Right lobe of liver (tissue), 6 donors: Measurements from ENCODE around the gene LZTR1. TPM values are rescaled to one million over a fixed set of nuclear protein-coding genes. Genes with fewer than 3 reads are reported as not detected.
A peak's percentile ranks its signal among the peaks of the same experiment; 100 is the strongest.

Experiments
- ATAC-seq, 4 donors: fragments of 200-7000 bp; cut with Tn5 transposase; one replicate each; pipeline ENCODE4 v1.9.1; 2020; ENCODE audit warnings: mild to moderate bottlenecking in 4 of 4, moderate library complexity in 4 of 4
- DNase-seq, 3 donors: peaks; one replicate each; pipeline ENCODE4 v3.0.0-alpha.2; 2020
- H3K27ac ChIP-seq, 3 donors: fragments of 200-600 bp; one replicate each; pipeline ENCODE4 v1.8.0; 2022
- H3K27me3 ChIP-seq, 2 donors: fragments of 200-600 bp; one replicate each; pipeline ENCODE4 v1.8.0; 2022
- H3K36me3 ChIP-seq, 4 donors: fragments of 200-600 bp; sonication (generic) in 1 of 4; one replicate each; pipeline versions ENCODE4 v1.5.1 to v1.8.0; 2017 to 2022; ENCODE audit warnings: control low read depth in 1 of 4
- H3K4me1 ChIP-seq, 4 donors: fragments of 200-600 bp; sonication (generic) in 1 of 4; one replicate each; pipeline versions ENCODE4 v1.5.1 to v1.8.0; 2017 to 2022; ENCODE audit warnings: control low read depth in 1 of 4
- H3K4me3 ChIP-seq, 3 donors: fragments of 200-600 bp; one replicate each; pipeline ENCODE4 v1.8.0; 2022
- H3K9me3 ChIP-seq, 4 donors: fragments of 200-600 bp; sonication (generic) in 1 of 4; one replicate each; pipeline versions ENCODE4 v1.5.1 to v1.8.0; 2017 to 2022; ENCODE audit warnings: control low read depth in 1 of 4
- POLR2A ChIP-seq: fragments of 450-650 bp; IDR thresholded peaks from one replicate; pipeline ENCODE4 v1.6.1; 2017; ENCODE audit warnings: antibody characterized with exemption, mild to moderate bottlenecking
- WGBS: methylation state at CpG from one replicate; pipeline ENCODE4 v1.1.6; 2018; ENCODE audit warnings: low coverage, low lambda C conversion rate; ENCODE audit not compliant: insufficient coverage; ENCODE audit errors: missing lambda C conversion rate; 5-methylcytosine and 5-hydroxymethylcytosine counted together
- intact Hi-C, 2 donors: fragments of 100-400 bp; cut with DNase I; formaldehyde crosslinking; loops; one replicate each; pipeline versions ENCODE4 v1.11.2 to v1.14.1; 2022
- total RNA-seq, 6 experiments: library from RNA; depleted of rRNA in 2 of 6; stranded (reverse); fragments of >200 nt in 2 of 6; fragmentation: NEBNext Ultra II Directional in 3 of 6; extraction: Animal tissue kit (Norgen Biotek cat#: 25700) in 3 of 6; gene quantifications; one replicate each; pipeline versions ENCODE4 v1.1.0 to v1.2.4, GENCODE V29; 2016 to 2023
- TF ChIP-seq, protein P1 (sequence below), 4 donors: fragments of 200-600 bp in 3 of 4; fragments of 450-650 bp in 1 of 4; IDR thresholded peaks; one replicate each; pipeline versions ENCODE4 v1.5.1 to v1.8.0; 2016 to 2022; ENCODE audit warnings: antibody characterized with exemption in 4 of 4, mild to moderate bottlenecking in 2 of 4
- donor health status: DM: no; HTN: yes; CAD: no.
- donor health status: DM: no; HTN: no; CAD: no.
- donor health status: DM: no; HTN: no; CAD: no.
- donor health status: DM: no; HTN: yes; CAD: no.
- donor health status: DM: no; HTN: yes; CAD: no.

Gene LZTR1
- total RNA-seq, 6 experiments from 2014 or later = 22.7 to 33.3 (median 27.0) TPM

DNA sequence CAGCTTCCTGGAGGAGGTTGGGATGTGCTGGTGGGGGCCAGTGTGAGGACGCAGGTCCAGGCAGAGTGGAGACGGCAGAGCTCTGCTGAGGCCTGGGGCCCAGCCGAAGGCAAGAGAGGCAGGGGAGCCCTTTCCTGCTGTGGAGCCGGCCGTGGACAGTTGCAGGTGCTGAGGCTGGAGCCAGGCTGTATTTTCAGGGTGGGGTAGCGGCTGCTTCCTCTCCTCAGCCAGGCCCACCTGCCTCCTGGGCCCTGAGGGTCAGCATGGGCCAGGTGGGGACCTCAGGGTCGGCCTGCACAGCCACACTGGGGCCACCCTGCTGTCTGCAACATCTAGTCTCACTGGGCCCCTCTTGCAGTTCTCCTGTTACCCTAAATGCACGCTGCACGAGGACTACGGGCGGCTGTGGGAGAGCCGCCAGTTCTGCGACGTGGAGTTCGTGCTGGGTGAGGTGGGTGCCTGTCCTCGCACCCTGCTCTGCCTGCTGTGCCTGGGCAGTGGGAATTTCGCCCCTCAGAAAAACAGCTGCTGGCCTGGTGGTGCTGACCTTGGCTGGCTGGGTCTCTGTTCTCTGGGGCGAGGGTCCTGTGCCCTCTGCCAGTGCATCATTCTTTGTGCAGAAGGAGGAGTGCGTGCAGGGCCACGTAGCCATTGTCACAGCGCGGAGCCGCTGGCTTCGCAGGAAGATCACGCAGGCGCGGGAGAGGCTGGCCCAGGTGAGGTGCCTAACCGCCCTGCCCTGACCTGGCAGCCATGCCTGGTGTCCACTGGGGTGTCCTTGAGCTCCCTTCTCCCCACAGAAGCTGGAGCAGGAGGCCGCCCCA, 11.4 kb downstream of the LZTR1 start:
- Histone ChIP-seq H3K27ac (no peak overlapping the region), H3K9me3 (no peaks in the 10 kb centered on the region), H3K4me1 (no peaks in the 10 kb centered on the region), H3K27me3 (no peaks in the 10 kb centered on the region), H3K4me3 (no peak overlapping the region), H3K36me3 (peaks cover 0 to 25% (median 6%) of the 10 kb centered on the region in 4 donors)
- no peak for DNase-seq
- no CpG with 5 or more reads among the region's 29 CpGs for WGBS
- intact Hi-C loops = loop anchor here in 1 of 2 donors (10.0 kb wide), 1 partner anchor 49 kb away; no protein-coding TSS in a partner anchor
- ATAC-seq = no peak
- no peak for TF ChIP-seq POLR2A
- TF ChIP-seq, protein P1, sequence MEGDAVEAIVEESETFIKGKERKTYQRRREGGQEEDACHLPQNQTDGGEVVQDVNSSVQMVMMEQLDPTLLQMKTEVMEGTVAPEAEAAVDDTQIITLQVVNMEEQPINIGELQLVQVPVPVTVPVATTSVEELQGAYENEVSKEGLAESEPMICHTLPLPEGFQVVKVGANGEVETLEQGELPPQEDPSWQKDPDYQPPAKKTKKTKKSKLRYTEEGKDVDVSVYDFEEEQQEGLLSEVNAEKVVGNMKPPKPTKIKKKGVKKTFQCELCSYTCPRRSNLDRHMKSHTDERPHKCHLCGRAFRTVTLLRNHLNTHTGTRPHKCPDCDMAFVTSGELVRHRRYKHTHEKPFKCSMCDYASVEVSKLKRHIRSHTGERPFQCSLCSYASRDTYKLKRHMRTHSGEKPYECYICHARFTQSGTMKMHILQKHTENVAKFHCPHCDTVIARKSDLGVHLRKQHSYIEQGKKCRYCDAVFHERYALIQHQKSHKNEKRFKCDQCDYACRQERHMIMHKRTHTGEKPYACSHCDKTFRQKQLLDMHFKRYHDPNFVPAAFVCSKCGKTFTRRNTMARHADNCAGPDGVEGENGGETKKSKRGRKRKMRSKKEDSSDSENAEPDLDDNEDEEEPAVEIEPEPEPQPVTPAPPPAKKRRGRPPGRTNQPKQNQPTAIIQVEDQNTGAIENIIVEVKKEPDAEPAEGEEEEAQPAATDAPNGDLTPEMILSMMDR (IDR thresholded peaks at IDR 0.05) = no peak

DNA sequence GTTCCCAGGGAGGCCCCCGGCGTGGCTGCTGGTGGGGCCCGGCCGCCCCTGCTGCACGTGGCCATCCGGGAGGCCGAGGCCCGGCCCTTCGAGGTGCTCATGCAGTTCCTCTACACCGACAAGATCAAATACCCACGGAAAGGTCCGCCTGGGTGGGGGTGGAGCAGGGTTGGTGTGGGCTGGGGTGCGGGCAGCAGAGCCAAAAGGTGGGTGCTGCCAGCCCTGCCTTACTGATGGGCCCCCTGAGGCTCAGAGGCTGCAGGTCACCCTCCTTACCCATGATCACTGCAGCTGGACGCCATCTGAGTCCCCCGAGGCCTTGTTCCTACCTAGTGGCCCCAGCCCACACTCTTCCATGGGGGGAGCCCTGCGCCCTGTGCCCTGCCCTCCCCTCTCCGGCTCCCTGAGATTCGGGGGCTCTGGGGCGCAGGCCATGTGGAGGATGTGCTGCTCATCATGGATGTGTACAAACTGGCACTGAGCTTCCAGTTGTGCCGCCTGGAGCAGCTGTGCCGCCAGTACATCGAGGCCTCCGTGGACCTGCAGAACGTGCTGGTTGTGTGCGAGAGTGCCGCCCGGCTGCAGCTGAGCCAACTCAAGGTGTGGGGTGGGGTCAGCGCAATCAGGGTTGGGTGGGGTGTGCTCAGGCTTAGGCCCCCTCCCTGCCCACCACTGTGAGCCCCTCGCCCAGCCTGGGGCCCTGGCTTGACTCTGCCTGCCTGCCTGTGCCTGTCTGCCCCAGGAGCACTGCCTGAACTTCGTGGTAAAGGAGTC, 12.2 kb downstream of the LZTR1 start:
- H3K4me3 ChIP-seq = no peak overlapping the region
- no peak overlapping the region for H3K27ac ChIP-seq
- intact Hi-C loops = loop anchor here in 1 of 2 donors (10.0 kb wide), 1 partner anchor 50 kb away; no protein-coding TSS in a partner anchor
- DNase-seq = no peak
- whole genome bisulfite sequencing = no CpG with 5 or more reads among the region's 30 CpGs
- no peaks in the 10 kb centered on the region for H3K4me1 ChIP-seq
- no peaks in the 10 kb centered on the region for H3K27me3 ChIP-seq
- H3K9me3 ChIP-seq = no peaks in the 10 kb centered on the region
- H3K36me3 ChIP-seq = peaks cover 0 to 31% (median 7%) of the 10 kb centered on the region in 4 donors
- ATAC-seq = no peak
- TF ChIP-seq, protein P1 (IDR thresholded peaks at IDR 0.05) = no peak
- TF ChIP-seq POLR2A = no peak

DNA sequence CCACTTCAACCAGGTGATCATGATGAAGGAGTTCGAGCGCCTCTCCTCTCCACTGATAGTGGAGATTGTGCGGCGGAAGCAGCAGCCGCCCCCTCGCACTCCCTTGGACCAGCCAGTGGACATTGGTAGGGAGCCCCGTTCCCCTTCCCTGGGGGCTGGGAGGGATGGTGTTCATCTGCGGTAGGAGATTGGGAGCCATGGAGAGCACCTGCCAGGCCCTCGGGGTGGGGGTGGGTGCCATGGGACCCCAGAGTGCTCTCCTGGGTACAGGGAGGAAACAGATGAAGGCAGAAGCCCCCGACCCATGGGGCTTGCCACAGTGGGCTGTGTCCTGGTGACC, 12.8 kb downstream of the LZTR1 start:
- Histone ChIP-seq H3K9me3 (no peaks in the 10 kb centered on the region), H3K27me3 (no peaks in the 10 kb centered on the region), H3K4me1 (no peaks in the 10 kb centered on the region), H3K4me3 (no peak overlapping the region), H3K27ac (no peak overlapping the region), H3K36me3 (peaks cover 0 to 37% (median 8%) of the 10 kb centered on the region in 4 donors)
- no peak for TF ChIP-seq POLR2A
- TF ChIP-seq, protein P1 (IDR thresholded peaks at IDR 0.05) = no peak
- ATAC-seq = no peak
- no CpG with 5 or more reads among the region's 10 CpGs for WGBS
- DNase-seq = no peak
- intact Hi-C loops = loop anchor here in 1 of 2 donors (10.0 kb wide), 1 partner anchor 50 kb away; no protein-coding TSS in a partner anchor

DNA sequence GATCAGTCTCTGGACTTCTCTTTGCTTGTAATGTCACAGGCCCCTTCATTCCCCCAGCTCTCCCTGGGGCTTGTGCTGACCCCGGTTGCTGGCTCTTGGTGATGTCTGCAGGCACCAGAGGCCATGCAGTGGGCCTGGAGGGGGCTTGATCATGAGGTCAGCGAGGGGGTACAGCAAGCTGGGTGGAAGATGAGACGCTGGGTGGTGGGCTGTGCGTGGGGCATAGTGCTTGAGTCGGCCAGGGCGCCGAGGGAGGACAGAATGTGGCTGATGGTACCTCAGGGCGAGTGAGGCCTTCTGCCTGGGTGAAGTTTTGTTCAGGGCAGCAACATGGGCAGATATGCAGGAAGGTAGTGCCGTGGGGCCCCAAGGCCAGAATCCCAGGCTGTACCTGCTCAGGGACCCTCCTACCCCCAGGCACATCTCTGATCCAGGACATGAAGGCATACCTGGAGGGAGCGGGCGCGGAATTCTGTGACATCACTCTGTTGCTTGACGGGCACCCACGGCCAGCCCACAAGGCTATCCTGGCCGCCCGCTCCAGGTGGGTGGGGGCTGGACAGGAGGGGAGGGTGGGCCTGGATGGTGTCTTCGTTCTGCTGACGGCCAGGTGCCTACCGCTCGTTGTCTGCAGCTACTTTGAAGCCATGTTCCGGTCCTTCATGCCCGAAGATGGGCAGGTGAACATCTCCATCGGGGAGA, 13.4 kb downstream of the LZTR1 start:
- Histone ChIP-seq H3K27ac (no peak overlapping the region), H3K27me3 (no peaks in the 10 kb centered on the region), H3K4me3 (no peak overlapping the region), H3K9me3 (no peaks in the 10 kb centered on the region), H3K4me1 (peaks cover 0 to 5% (median 2%) of the 10 kb centered on the region in 4 donors), H3K36me3 (peaks cover 0 to 40% (median 8%) of the 10 kb centered on the region in 4 donors)
- WGBS = no CpG with 5 or more reads among the region's 23 CpGs
- ATAC-seq (no peak), DNase-seq (peak in 1 of 3 donors; percentile 43)
- TF ChIP-seq POLR2A = no peak
- TF ChIP-seq, protein P1 (IDR thresholded peaks at IDR 0.05) = no peak
- intact Hi-C loops = loop anchor here in 1 of 2 donors (10.0 kb wide), 1 partner anchor 51 kb away; no protein-coding TSS in a partner anchor
